HEK293 (cell line): ENCODE measurements around the gene PPM1L.

Experiments used
- CTCF ChIA-PET: fragments of 350-600 bp; formaldehyde crosslinking; extraction: SDS; loops from one replicate; lab custom pipeline; 2021; ENCODE audit warnings: antibody characterized with exemption; lab: Yijun Ruan, JAX
- POLR2A ChIA-PET: fragments of 300-600 bp; formaldehyde crosslinking; extraction: SDS; loops from one replicate; lab custom pipeline; 2020; ENCODE audit warnings: antibody characterized with exemption, inconsistent platforms; lab: Yijun Ruan, JAX
- H3K27ac ChIP-seq: fragments of 200-500 bp; sonication (Bioruptor generic); 2 replicates; pipeline ENCODE4 v1.5.1; 2014; ENCODE audit warnings: low read depth, low read length, control low read depth, inconsistent platforms; ENCODE audit errors: extremely low read depth
- H3K36me3 ChIP-seq, 2 experiments: fragments of 200-500 bp in 1 of 2; sonication (Bioruptor generic) in 1 of 2; 1 replicate in 1 of 2; 2 replicates in 1 of 2; pipeline ENCODE4 v1.5.1; 2014 to 2017; ENCODE audit warnings: inconsistent platforms in 2 of 2, low read length in 2 of 2; ENCODE audit not compliant: control insufficient read depth in 2 of 2, insufficient read depth in 1 of 2
- H3K4me1 ChIP-seq: fragments of 200-500 bp; sonication (Bioruptor generic); 2 replicates; pipeline ENCODE4 v1.5.1; 2014; ENCODE audit warnings: mild to moderate bottlenecking, low read length, inconsistent platforms; ENCODE audit not compliant: control insufficient read depth, insufficient read depth
- H3K4me3 ChIP-seq: 2 replicates; pipeline ENCODE4 v1.5.1; 2011; ENCODE audit warnings: low read depth, mild to moderate bottlenecking, control low read depth, low read length, moderate library complexity
- H3K9me3 ChIP-seq: fragments of 200-500 bp; sonication (Bioruptor generic); 2 replicates; pipeline ENCODE4 v1.5.1; 2014; ENCODE audit warnings: low read depth, low read length, inconsistent platforms; ENCODE audit not compliant: control insufficient read depth, insufficient read depth
- ATF2 ChIP-seq: fragments of 450-650 bp; formaldehyde crosslinking; IDR thresholded peaks from 2 replicates; pipeline ENCODE4 v1.5.1; 2016; ENCODE audit warnings: missing biosample characterization, missing genetic modification characterization, low read depth
- CTCF ChIP-seq: fragments of 450-650 bp; formaldehyde crosslinking; IDR thresholded peaks from 2 replicates; pipeline ENCODE4 v1.5.1; 2016; ENCODE audit warnings: missing biosample characterization, missing genetic modification characterization
- GFI1B ChIP-seq: fragments of 450-650 bp; formaldehyde crosslinking; IDR thresholded peaks from 2 replicates; pipeline ENCODE4 v1.5.1; 2016; ENCODE audit warnings: missing biosample characterization, missing genetic modification characterization
- GLIS1 ChIP-seq: fragments of 450-650 bp; formaldehyde crosslinking; IDR thresholded peaks from 2 replicates; pipeline ENCODE4 v1.5.1; 2016; ENCODE audit warnings: missing biosample characterization, missing genetic modification characterization
- HIC1 ChIP-seq: fragments of 450-650 bp; formaldehyde crosslinking; IDR thresholded peaks from 2 replicates; pipeline ENCODE4 v1.5.1; 2016; ENCODE audit warnings: missing biosample characterization, missing genetic modification characterization
- KLF8 ChIP-seq: fragments of 450-650 bp; formaldehyde crosslinking; IDR thresholded peaks from 2 replicates; pipeline ENCODE4 v1.5.1; 2016; ENCODE audit warnings: missing biosample characterization, missing genetic modification characterization
- MZF1 ChIP-seq: fragments of 450-650 bp; formaldehyde crosslinking; IDR thresholded peaks from 2 replicates; pipeline ENCODE4 v1.5.1; 2017; ENCODE audit warnings: missing biosample characterization, missing genetic modification characterization, borderline replicate concordance
- PRDM10 ChIP-seq: fragments of 450-650 bp; formaldehyde crosslinking; IDR thresholded peaks from 2 replicates; pipeline ENCODE4 v1.5.1; 2016; ENCODE audit warnings: missing biosample characterization, missing genetic modification characterization
- YY2 ChIP-seq: fragments of 450-650 bp; formaldehyde crosslinking; IDR thresholded peaks from 2 replicates; pipeline ENCODE4 v1.5.1; 2016; ENCODE audit warnings: missing biosample characterization, missing genetic modification characterization
- ZBTB11 ChIP-seq: fragments of 450-650 bp; formaldehyde crosslinking; conservative IDR thresholded peaks from 2 replicates; pipeline ENCODE4 v1.5.1; 2016; ENCODE audit warnings: low read depth, missing biosample characterization, missing genetic modification characterization
- ZBTB26 ChIP-seq: fragments of 450-650 bp; formaldehyde crosslinking; optimal IDR thresholded peaks from 2 replicates; pipeline ENCODE3; 2016; ENCODE audit warnings: missing biosample characterization, mild to moderate bottlenecking, missing genetic modification characterization
- ZIC2 ChIP-seq: fragments of 450-650 bp; formaldehyde crosslinking; IDR thresholded peaks from 2 replicates; pipeline ENCODE4 v1.5.1; 2016; ENCODE audit warnings: missing biosample characterization, missing genetic modification characterization
- ZNF132 ChIP-seq: fragments of 450-650 bp; formaldehyde crosslinking; IDR thresholded peaks from 2 replicates; pipeline ENCODE4 v1.5.1; 2017; ENCODE audit warnings: missing biosample characterization, missing genetic modification characterization, borderline replicate concordance
- ZNF335 ChIP-seq: fragments of 450-650 bp; formaldehyde crosslinking; conservative IDR thresholded peaks from 2 replicates; pipeline ENCODE4 v1.5.1; 2016; ENCODE audit warnings: missing biosample characterization, missing genetic modification characterization
- ZNF362 ChIP-seq: fragments of 450-650 bp; formaldehyde crosslinking; IDR thresholded peaks from 2 replicates; pipeline ENCODE4 v1.5.1; 2016; ENCODE audit warnings: missing biosample characterization, missing genetic modification characterization
- ZNF416 ChIP-seq: fragments of 450-650 bp; formaldehyde crosslinking; IDR thresholded peaks from 2 replicates; pipeline ENCODE4 v1.5.1; 2016; ENCODE audit warnings: missing biosample characterization, missing genetic modification characterization
- ZNF449 ChIP-seq: fragments of 450-650 bp; formaldehyde crosslinking; IDR thresholded peaks from 2 replicates; pipeline ENCODE4 v1.5.1; 2017; ENCODE audit warnings: missing biosample characterization, mild to moderate bottlenecking, missing genetic modification characterization, moderate library complexity
- ZNF514 ChIP-seq: fragments of 450-650 bp; formaldehyde crosslinking; IDR thresholded peaks from 2 replicates; pipeline ENCODE4 v1.5.1; 2016; ENCODE audit warnings: missing biosample characterization, missing genetic modification characterization
- ZNF585B ChIP-seq: fragments of 450-650 bp; formaldehyde crosslinking; IDR thresholded peaks from 2 replicates; pipeline ENCODE4 v1.5.1; 2016; ENCODE audit warnings: missing biosample characterization, missing genetic modification characterization
- ZNF629 ChIP-seq: fragments of 450-650 bp; formaldehyde crosslinking; IDR thresholded peaks from 2 replicates; pipeline ENCODE4 v1.5.1; 2017; ENCODE audit warnings: missing biosample characterization, missing genetic modification characterization
- ZNF664 ChIP-seq: fragments of 450-650 bp; formaldehyde crosslinking; IDR thresholded peaks from 2 replicates; pipeline ENCODE4 v1.5.1; 2016; ENCODE audit warnings: missing biosample characterization, missing genetic modification characterization

PPM1L gene

GRCh38 chr3:160796813-160797164, 40.8 kb downstream of the PPM1L start:
- CTCF ChIA-PET = interaction anchor here (1.1 kb wide), 1 partner anchor 88 kb away, joined by 3 read pairs; no protein-coding TSS in a partner anchor
- POLR2A ChIA-PET = interaction anchor here (2.8 kb wide), 1 partner anchor 41 kb away, joined by 12 read pairs; the partner anchor contains the start of gene PPM1L
- no peaks in the 10 kb centered on the region for H3K9me3 ChIP-seq
- H3K4me3 ChIP-seq = no peak overlapping the region
- H3K36me3 ChIP-seq = no peaks in the 10 kb centered on the region
- H3K4me1 ChIP-seq = peaks cover 12% of the 10 kb centered on the region
- no peak overlapping the region for H3K27ac ChIP-seq
- TF ChIP-seq HIC1 (peak; percentile 41), ZNF449 (no peak), ZNF335 (no peak; the same call in 1 of the 2 replicates), PRDM10 (0 out of 2 replicates have a peak, but pooled peaks have one; percentile 13), ZBTB11 (no peak), ZNF416 (tag by site-specific recombination) (no peak), ZNF362 (tag by site-specific recombination) (no peak), GLIS1 (tag by site-specific recombination) (peak; percentile 43), ZNF132 (tag by site-specific recombination) (no peak), ZNF629 (tag by site-specific recombination) (peak; percentile 86), MZF1 (tag by site-specific recombination) (no peak), ZNF664 (no peak), CTCF (tag by site-specific recombination) (no peak), YY2 (tag by site-specific recombination) (no peak), GFI1B (tag by site-specific recombination) (no peak), ZIC2 (no peak), ZNF514 (no peak), ZBTB26 (tag by site-specific recombination) (no peak), ATF2 (tag by site-specific recombination) (peak; percentile 74; the same call in 1 of the 2 replicates), ZNF585B (tag by site-specific recombination) (no peak), KLF8 (tag by site-specific recombination) (peak; percentile 75)
